Epithelial cell of prostate (primary cell): ENCODE measurements around the gene BNC1.
"Not testable (repeated sequence)": the region's sequence is repeated elsewhere in the genome, so short reads cannot be mapped to it uniquely, and the experiment has no call there.

Source experiments
- DNase-seq: peaks from one replicate; pipeline ENCODE4 v3.0.0-alpha.2; 2011; ENCODE audit warnings: low read depth, low spot score
- H3K27ac ChIP-seq: fragments of 450-650 bp; 2 replicates; pipeline ENCODE4 v1.5.1; 2017; ENCODE audit warnings: mild to moderate bottlenecking

The BNC1 gene

GRCh38 chr15:83295417-83295816 is 11.0 kb upstream of the BNC1 start:
- DNase-seq, result no peak
- H3K27ac ChIP-seq, result no peak overlapping the region

- H3K27ac ChIP-seq, result peak overlapping the region; percentile 75
Measured at GRCh38 chr15:83293201-83293600, 8.7 kb upstream of the BNC1 start.

GRCh38 chr15:83292317-83292716 is 7.9 kb upstream of the BNC1 start:
- no peak for DNase-seq
- H3K27ac ChIP-seq, result peak overlapping the region; percentile 75

More at GRCh38 chr15:83293201-83293600, 8.7 kb upstream of the BNC1 start:
- DNase-seq, result no peak

- H3K27ac ChIP-seq, result peak overlapping the region; percentile 98
- DNase-seq, result no peak
Measured at GRCh38 chr15:83290236-83290635, 5.8 kb upstream of the BNC1 start.

GRCh38 chr15:83289160-83289559 is 4.7 kb upstream of the BNC1 start:
- no peak for DNase-seq
- H3K27ac ChIP-seq, result peak overlapping the region; percentile 98

- no peak for DNase-seq
- peak overlapping the region; percentile 98 for H3K27ac ChIP-seq
Measured at GRCh38 chr15:83288381-83288801, 3.9 kb upstream of the BNC1 start.

GRCh38 chr15:83287541-83288027 is 3.1 kb upstream of the BNC1 start:
- peak overlapping the region; percentile 98 for H3K27ac ChIP-seq

GRCh38 chr15:83285979-83286553 is 1.6 kb upstream of the BNC1 start:
- H3K27ac ChIP-seq, result peak overlapping the region; percentile 98
- DNase-seq, result no peak

More at GRCh38 chr15:83287541-83288027, 3.1 kb upstream of the BNC1 start:
- DNase-seq, result no peak

GRCh38 chr15:83285284-83285978 is 967 bp upstream of the BNC1 start:
- no peak for DNase-seq
- H3K27ac ChIP-seq, result peak overlapping the region; percentile 98

- peak overlapping the region; percentile 98 for H3K27ac ChIP-seq
- DNase-seq, result no peak
Measured at GRCh38 chr15:83283813-83284558, 478 bp downstream of the BNC1 start.

GRCh38 chr15:83283138-83283812 is 1.2 kb downstream of the BNC1 start:
- peak overlapping the region; percentile 98 for H3K27ac ChIP-seq
- no peak for DNase-seq

GRCh38 chr15:83282776-83283137 is 1.7 kb downstream of the BNC1 start:
- DNase-seq, result no peak
- peak overlapping the region; percentile 98 for H3K27ac ChIP-seq

GRCh38 chr15:83282141-83282540 is 2.3 kb downstream of the BNC1 start:
- peak overlapping the region; percentile 98 for H3K27ac ChIP-seq
- no peak for DNase-seq

GRCh38 chr15:83278191-83278590 is 6.3 kb downstream of the BNC1 start:
- peak overlapping the region; percentile 98 for H3K27ac ChIP-seq
- DNase-seq, result no peak

- H3K27ac ChIP-seq, result peak overlapping the region; percentile 98
- no peak for DNase-seq
Measured at GRCh38 chr15:83276661-83277060, 7.8 kb downstream of the BNC1 start.

GRCh38 chr15:83275412-83275811 is 9.1 kb downstream of the BNC1 start:
- H3K27ac ChIP-seq, result peak overlapping the region; percentile 98
- no peak for DNase-seq

- no peak for DNase-seq
Measured at GRCh38 chr15:83270176-83270575, 14.3 kb downstream of the BNC1 start.

GRCh38 chr15:83268147-83268546 is 16.3 kb downstream of the BNC1 start:
- no peak for DNase-seq

More at GRCh38 chr15:83270176-83270575, 14.3 kb downstream of the BNC1 start:
- no peak overlapping the region for H3K27ac ChIP-seq

GRCh38 chr15:83262594-83263315 is 21.7 kb downstream of the BNC1 start:
- DNase-seq, result no peak
- peak overlapping the region; percentile 20 for H3K27ac ChIP-seq

More at GRCh38 chr15:83268147-83268546, 16.3 kb downstream of the BNC1 start:
- peak overlapping the region; percentile 6 for H3K27ac ChIP-seq

- DNase-seq, result not testable (repeated sequence)
Measured at GRCh38 chr15:83262181-83262580, 22.3 kb downstream of the BNC1 start.

More at GRCh38 chr15:83262181-83262580, 22.3 kb downstream of the BNC1 start:
- not testable (repeated sequence) for H3K27ac ChIP-seq
